ENCODE measurements around the gene CCDC170. TPM values are rescaled to one million over a fixed set of nuclear protein-coding genes. Genes with fewer than 3 reads are reported as not detected.

CCDC170 gene
- total RNA-seq, 4 donors from 2014 or later = 0.35 to 1.7 (median 1.5) TPM; not detected in 1

DNA sequence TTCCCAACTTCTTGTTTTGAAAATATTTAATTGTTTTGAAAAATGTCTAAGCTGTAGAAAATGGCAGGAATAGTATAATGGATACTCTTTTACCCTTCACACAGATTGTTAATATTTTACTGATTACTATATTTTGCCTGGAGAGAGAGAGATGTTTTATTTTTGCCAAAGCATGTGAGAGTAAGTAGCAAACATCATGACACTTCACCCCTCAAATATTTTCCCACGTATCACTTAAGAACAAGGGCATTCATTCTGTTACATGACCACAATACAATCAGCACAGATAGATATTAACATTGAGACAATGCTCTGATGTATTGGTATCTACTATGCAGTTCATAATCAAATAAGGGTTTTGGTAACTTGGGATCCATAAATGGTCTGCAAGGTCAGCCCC lies 116.5 kb downstream of the CCDC170 start:
- no peaks in the 10 kb centered on the region for H3K27me3 ChIP-seq
- H3K4me1 ChIP-seq = no peaks in the 10 kb centered on the region
- TF ChIP-seq CTCF (IDR thresholded peaks at IDR 0.05) (no peak), POLR2A (IDR thresholded peaks at IDR 0.05) (no peak)
- no peaks in the 10 kb centered on the region for H3K9me3 ChIP-seq
- no peaks in the 10 kb centered on the region for H3K36me3 ChIP-seq
- no peak overlapping the region for H3K4me3 ChIP-seq
- no peak overlapping the region for H3K27ac ChIP-seq
- no peak for DNase-seq

DNA sequence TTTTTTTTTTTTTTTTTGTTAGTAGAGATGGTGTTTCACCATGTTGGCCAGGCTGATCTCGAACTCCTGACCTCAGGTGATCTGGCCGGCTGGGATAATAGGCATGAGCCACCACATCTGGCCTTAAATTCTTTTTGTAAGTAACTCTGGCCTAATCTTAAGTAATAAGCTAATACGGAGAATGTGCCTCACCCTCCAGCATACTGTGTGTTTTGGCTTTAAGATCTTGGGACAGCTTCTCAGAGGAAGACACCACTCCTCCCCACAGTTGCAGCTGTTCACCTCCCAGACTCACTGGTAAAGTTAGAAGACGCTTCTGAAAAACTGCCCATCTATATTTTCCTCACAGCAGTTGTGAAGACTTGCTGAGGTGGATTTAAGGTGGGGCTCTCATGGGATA lies 120.8 kb downstream of the CCDC170 start:
- DNase-seq = no peak
- Histone ChIP-seq H3K36me3 (no peaks in the 10 kb centered on the region), H3K27ac (no peak overlapping the region), H3K4me1 (no peaks in the 10 kb centered on the region), H3K9me3 (no peaks in the 10 kb centered on the region), H3K4me3 (no peak overlapping the region), H3K27me3 (no peaks in the 10 kb centered on the region)
- TF ChIP-seq POLR2A (IDR thresholded peaks at IDR 0.05) = no peak
- no peak for TF ChIP-seq CTCF (IDR thresholded peaks at IDR 0.05)

GRCh38 chr6:151616091-151616513 lies 122.3 kb downstream of the CCDC170 start:
- Histone ChIP-seq H3K27ac (no peak overlapping the region), H3K27me3 (no peaks in the 10 kb centered on the region), H3K4me3 (no peak overlapping the region), H3K4me1 (no peaks in the 10 kb centered on the region), H3K36me3 (no peaks in the 10 kb centered on the region), H3K9me3 (no peaks in the 10 kb centered on the region)
- no peak for DNase-seq
- no peak for TF ChIP-seq POLR2A (IDR thresholded peaks at IDR 0.05)
- no peak for TF ChIP-seq CTCF (IDR thresholded peaks at IDR 0.05)

- Histone ChIP-seq H3K27ac (no peak overlapping the region), H3K4me1 (no peaks in the 10 kb centered on the region), H3K9me3 (no peaks in the 10 kb centered on the region), H3K4me3 (no peak overlapping the region), H3K27me3 (no peaks in the 10 kb centered on the region), H3K36me3 (no peaks in the 10 kb centered on the region)
- DNase-seq = no peak
- no peak for TF ChIP-seq POLR2A (IDR thresholded peaks at IDR 0.05)
- TF ChIP-seq CTCF (IDR thresholded peaks at IDR 0.05) = no peak
Measured at GRCh38 chr6:151616600-151616999, 122.8 kb downstream of the CCDC170 start.

DNA sequence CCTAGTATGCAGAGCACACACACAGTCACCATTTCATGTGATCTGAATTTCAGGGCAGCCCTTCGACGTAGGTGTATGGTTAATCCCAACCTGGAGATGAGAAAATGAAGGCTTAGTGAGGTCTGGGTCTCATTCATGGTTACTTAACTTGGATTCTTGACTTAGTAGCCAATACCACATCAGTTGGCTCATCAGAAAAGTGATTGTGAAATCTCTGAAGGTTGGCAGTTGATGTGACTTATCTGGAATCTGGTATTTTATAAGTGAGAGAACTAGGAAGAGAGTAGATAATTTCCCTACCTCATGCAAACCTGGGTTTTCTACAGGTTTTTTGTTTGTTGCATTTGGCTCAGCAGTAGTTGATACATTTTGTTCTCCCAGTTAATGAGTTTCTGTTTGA lies 123.7 kb downstream of the CCDC170 start:
- Histone ChIP-seq H3K27me3 (no peaks in the 10 kb centered on the region), H3K36me3 (no peaks in the 10 kb centered on the region), H3K9me3 (no peaks in the 10 kb centered on the region), H3K4me3 (no peak overlapping the region), H3K4me1 (no peaks in the 10 kb centered on the region), H3K27ac (no peak overlapping the region)
- DNase-seq = no peak
- no peak for TF ChIP-seq CTCF (IDR thresholded peaks at IDR 0.05)
- no peak for TF ChIP-seq POLR2A (IDR thresholded peaks at IDR 0.05)

- TF ChIP-seq POLR2A (IDR thresholded peaks at IDR 0.05) = no peak
- no peak for TF ChIP-seq CTCF (IDR thresholded peaks at IDR 0.05)
- H3K9me3 ChIP-seq = no peaks in the 10 kb centered on the region
- DNase-seq = no peak
Measured at GRCh38 chr6:151618717-151619116, 124.9 kb downstream of the CCDC170 start.

More at GRCh38 chr6:151618717-151619116, 124.9 kb downstream of the CCDC170 start:
- no peak overlapping the region for H3K4me3 ChIP-seq
- no peaks in the 10 kb centered on the region for H3K36me3 ChIP-seq
- H3K27me3 ChIP-seq = no peaks in the 10 kb centered on the region
- H3K27ac ChIP-seq = no peak overlapping the region
- no peaks in the 10 kb centered on the region for H3K4me1 ChIP-seq

All from Peyer's patch (tissue), 4 donors.